Stimulated activated naive CD4-positive, alpha-beta T cell (primary cell): ENCODE measurements around the gene DNAJC11.
"Not testable (repeated sequence)": the region's sequence is repeated elsewhere in the genome, so short reads cannot be mapped to it uniquely, and the experiment has no call there.

Experiments
- DNase-seq, 6 experiments: peaks; one replicate each; lab custom pipeline; 2025; lab: John Stamatoyannopoulos, UW

Gene DNAJC11

DNA sequence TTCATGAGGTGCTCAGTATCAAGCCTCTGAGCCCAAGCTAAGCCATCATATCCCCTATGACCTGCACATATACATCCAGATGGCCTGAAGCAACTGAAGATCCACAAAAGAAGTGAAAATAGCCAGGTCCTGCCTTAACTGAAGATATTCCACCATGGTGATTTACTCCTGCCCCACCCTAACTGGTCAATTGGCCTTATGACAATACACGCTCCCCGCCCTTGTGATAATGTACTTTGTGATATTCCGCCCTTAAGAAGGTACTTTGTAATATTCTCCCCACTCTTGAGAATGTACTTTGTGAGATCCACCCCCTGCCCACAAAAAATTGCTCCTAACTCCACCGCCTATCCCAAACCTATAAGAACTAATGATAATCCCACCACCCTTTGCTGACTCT lies 1.7 kb downstream of the DNAJC11 start:
- DNase-seq, result not testable (repeated sequence)

DNA sequence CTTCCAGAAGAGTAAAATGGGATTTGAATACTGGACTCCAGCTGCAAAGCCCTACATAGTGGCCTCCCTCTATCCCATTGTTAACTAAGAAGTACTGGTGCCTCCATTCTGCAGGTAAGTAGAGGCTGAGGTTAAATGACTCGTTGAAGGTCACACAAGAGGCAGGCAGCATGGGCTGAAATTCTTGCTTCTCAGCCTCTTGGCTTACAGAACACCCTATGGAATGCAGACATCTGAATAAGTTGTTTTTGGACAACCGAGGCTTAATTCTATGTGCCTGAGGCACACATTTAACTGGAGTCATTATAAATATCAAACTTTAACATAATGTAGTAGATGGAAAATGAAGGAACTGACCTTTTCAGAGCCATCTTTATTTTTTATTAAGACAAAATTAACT lies 5.7 kb downstream of the DNAJC11 start:
- DNase-seq, result no peak

DNA sequence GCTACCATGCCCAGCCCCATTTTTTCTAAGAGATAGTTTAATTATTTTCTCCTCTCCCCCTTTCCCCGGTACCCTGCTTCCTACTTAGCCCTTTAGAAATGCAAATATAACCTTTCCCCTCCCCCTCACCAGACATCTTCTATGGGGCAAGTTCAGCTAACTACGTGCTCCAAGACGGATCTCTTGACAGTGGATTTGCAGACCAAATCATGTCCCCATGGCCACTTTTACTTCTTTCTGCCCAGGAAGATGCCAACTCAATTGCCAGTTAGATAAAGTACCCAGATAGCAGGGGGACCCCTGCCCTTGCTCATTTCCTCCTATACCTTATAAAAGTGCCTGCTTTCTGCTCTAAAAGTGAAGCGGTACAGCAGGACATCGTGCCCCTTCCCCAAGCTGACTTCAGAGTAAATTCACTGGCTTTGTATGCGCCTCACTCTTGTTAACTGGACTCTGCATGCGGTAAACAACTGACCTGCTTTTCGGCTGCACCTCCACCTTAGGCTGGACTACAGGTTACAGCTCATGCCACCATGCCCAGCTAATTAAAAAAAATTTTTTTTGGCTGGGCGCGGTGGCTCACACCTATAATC lies 7.4 kb downstream of the DNAJC11 start:
- DNase-seq, result no peak

DNA sequence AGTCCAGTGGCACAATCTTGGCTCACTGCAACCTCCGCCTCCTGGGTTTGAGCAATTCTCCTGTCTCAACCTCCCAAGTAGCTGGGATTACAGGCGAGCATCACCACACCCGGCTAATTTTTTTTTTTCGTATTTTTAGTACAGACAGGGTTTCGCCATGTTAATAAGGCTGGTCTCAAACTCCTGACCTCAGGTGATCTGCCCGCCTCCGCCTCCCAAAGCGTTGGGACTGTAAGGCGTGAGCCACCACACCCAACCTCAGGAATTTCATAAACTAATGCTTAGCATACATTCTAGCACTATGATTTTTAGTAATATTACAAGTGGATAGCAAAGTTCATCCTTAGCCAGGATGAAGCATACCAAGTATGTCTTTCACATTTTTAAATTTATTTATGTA lies 8.7 kb downstream of the DNAJC11 start:
- DNase-seq, result no peak

DNA sequence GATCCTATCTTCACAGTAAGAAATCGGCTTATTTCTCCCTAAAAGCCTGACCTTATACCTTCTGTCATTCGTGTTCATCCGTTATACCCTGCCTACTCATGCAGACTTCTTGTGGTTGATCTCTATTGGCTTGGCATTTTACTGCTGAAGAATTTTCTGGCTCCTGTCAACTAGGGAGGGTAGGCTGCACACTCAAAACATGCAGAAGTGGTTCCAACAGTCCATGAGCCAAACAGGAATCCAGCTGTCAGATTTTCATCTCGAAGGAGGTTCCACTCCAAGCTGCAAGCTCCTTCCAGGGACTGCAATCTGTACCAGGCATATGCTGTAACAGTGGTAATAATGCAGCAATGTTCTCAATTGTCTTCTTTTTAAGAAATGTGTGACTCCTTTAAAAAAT lies 10.1 kb downstream of the DNAJC11 start:
- DNase-seq, result no peak

DNA sequence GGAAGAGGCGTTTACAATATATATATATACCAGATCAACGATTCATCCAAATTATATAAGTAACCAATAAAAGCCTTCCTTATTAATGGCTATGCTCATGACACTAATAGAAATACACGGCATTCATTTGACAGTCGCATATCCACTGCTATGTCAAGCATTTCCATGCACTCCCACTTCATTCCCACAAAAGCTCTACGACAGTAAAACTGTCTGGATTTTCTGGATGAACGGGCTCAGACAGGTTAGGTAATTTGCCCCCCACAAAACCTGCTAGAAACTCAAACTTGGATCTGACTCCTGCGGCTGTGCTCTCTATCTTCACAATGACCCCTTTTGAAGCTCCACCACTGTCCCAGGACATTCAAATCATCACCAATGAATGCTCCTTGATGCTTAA lies 11.4 kb downstream of the DNAJC11 start:
- DNase-seq, result no peak

DNA sequence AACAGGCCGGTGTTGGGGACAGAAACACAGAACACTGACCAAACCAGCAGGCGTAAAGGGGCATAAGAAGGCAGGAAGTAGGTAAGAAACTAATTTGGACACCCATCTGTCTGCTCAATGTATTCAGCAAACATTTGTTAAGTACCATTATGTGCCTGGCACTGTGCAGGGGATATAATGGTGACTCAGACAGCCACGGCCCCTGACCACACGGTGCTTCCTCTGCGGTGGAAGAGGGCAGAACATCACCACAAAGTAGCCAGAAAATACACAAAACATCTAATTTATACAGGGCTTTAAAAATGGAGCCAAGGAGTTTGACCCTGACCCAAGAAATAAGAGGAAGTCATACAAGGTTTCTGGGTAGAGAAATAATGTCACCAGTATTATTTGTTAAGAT lies 12.9 kb downstream of the DNAJC11 start:
- DNase-seq, result no peak

DNA sequence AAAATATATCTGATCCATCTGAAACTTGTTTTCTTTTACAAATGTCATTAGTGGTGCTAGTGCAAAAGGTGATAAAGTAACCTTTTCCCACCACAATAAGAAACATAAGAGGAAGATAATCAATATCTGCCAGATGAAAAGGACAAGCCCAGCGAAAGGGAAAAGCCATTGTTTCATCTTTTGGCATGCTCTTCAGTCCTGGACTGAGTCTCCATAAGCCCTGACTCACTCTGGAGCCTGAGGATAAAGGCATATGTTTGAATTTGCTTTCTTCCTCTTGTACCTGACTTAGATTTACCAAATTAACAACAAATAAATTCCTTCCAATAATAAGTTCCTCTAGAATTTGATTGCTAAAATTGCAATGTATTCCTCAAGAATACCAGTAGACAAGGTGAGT lies 13.6 kb downstream of the DNAJC11 start:
- no peak for DNase-seq

DNA sequence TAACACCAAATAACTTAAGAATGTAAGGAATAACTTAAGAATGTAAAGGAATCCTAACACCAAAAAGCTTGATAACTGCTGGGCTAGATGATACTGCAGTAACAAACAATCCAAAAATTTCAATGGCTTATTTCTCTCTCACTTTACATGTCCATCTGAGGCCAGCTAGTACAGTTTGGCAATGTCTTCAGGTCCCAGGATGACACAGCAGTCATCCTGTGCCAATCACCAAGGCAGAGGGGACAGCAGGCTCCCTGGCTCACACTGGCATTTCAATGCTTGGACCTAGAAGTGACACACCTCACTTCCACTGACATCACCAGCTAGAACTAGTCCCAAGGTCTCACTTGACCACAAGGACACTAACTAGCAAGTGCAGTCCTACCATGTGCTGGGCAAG lies 15.3 kb downstream of the DNAJC11 start:
- DNase-seq, result no peak

DNA sequence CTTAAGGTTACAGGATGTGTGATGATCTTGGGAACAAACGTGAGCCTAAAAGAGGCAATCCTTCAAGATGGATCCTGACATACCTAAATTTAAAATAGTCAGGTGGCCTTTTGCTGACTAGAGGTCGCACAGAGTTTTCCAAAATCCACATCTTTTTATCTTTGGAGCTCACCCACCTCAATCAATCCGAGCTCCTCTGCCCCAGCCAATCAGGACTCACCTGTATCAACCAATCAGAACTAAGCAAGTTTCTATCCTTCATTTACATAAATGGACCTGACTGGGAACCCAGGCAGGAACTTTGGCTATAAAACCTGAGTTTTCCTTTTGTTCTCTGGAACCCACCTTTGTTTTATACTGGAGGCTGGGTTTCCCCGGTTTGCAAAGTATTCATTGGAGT lies 16.2 kb downstream of the DNAJC11 start:
- no peak for DNase-seq

DNA sequence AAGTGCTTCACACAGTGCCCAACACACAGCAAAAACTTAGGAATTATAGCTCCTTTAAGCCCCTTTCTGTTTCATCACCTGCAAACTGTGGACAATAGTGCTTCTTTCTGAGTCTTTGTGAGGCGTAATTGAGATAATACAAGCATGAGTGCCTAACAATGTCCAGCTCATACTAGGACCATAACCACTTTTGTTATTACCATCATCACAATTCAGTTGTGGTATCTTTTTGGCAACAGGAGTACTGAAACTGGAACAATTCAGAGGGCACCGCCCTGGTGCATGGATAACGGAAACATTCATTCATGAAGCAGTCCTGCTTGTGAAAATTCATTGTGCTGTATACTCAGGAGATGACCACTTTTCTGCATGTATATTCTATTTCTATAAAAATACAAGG lies 18.2 kb downstream of the DNAJC11 start:
- no peak for DNase-seq

DNA sequence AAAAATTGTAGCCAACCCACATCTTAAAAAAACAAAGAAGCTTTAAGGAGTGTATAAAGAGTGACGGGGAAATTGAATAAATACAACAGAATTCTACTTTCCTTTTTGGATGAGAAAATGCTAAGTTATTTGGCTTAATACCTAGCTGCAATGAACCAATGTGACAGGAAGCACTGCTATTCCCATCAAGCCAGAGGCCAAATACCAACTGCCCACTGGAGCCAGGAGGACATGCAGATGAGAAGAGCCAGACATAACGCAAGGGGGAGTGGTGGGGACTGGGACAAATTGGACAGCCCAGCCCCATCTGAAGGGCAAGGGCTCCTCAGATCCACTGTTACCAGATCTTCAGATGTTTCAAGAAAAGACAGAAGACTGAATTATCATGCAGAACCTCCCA lies 25.7 kb downstream of the DNAJC11 start:
- no peak for DNase-seq

DNA sequence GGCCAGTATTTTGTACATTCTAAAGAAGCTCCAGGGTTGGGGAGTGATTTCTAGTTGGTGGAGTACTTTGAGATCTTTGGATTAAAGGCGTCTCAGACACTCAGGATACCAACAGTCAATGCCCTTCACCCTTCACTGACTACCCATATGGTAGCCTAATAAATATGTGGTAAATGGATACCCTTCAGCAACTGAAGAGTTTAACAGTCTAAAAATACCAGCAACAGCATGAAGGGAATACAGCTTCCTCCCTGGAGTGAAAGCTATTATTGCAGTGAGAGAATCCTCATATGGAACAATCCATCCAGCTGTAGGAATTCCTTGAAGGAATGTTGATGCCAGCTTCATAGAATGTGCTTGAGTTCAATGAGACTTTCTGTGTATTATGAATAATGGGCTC lies 26.8 kb downstream of the DNAJC11 start:
- DNase-seq, result no peak

DNA sequence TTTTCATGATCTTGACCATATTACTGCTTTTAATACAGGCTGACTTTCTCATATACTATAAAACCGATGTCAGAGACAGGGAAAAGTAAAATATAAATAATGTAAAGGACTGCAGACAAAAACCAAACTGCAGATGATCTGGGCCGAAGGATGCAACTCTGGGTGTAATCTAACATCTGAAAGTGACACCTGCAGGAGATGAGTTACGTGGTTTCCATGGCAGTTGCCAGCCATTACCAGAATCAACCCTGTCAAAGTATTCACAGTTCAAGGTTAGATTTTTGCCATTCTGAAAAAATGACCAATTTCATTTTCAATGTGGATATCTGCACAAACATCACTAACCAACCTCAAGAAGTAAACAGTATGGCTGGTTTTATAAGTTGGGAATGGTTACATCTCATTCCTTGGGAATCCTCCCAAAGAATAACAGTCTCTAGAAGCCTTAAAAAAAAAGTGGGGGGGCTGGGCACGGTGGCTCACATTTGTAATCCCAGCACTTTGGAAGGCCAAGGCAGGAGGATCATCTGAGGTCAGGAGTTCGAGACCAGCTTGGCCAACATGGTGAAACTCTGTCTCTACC lies 27.7 kb downstream of the DNAJC11 start:
- no peak for DNase-seq

DNA sequence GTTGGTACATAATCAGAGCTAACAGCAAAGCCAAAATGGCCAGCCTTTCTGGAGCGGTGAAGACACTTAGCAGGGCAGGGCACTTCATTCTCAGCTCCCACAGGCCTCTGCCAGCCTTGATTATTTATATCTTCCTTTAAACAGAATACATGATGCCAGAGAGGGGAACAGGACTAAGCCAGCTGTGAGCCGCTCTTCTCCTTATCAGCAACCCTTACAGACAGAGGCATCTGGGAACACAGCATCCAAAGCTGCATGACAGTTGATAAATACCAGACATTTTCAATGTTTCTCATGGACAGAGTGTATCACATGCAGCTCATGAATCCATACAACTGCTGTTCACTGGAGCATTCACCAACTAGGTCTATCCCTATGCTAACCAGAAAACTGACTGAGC lies 29.1 kb downstream of the DNAJC11 start:
- DNase-seq, result no peak

DNA sequence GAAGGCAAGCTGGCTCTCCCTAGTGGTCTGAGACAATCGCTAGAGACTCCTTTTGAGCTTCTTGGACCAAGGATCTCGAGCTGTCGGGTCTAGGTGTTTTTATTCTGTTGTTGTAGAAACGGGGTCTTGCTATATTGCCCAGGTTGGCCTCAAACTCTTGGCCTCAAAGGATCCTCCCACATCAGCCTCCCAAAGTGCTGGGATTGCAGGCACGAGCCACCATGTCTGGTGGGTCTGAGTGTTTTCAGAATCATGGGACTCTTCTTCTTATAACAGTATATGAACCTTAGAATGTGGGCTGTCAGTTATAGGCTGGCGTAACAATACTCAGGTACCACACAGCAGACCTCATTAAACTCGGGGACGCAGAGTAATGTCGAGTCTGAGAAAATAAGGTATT lies 33.1 kb downstream of the DNAJC11 start:
- DNase-seq, result no peak

DNA sequence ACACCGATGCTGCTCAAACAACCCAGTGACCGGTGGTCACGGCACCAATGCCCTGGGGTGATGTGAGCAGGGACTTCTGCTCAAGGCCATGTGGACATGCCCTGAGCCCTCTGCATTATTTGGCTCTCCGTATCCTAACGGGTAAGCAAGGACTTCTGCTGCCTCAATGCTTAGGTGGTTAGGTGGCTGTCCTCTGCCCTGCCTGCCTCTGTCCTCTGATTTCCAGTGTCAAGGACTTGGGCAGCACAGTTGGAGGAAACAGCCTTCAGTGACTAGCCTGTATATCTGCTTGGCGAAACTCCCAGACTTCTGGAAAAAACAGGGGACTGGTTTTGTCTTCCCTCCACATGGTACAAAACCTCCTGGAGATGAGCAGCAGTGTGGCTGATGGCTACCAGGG lies 34.5 kb downstream of the DNAJC11 start:
- DNase-seq, result no peak

DNA sequence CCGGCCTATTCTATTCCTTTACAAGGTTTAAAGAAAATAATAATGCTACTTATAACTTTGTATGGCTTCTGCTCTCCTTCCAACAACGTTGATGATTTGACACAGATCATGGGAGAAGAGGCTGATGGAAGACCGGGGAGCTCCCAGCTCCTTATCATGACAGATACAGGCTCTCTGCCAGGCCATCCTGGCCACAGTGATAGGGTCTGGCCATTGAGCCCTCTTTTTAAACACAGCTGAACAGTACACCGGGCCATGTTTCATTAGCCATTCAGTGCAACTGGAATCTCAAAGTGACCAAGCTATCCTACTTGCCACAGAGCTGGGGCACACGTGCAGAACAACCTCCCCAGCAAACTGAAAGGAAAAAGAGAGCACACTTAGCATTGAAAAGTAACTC lies 34.9 kb downstream of the DNAJC11 start:
- DNase-seq, result no peak

DNA sequence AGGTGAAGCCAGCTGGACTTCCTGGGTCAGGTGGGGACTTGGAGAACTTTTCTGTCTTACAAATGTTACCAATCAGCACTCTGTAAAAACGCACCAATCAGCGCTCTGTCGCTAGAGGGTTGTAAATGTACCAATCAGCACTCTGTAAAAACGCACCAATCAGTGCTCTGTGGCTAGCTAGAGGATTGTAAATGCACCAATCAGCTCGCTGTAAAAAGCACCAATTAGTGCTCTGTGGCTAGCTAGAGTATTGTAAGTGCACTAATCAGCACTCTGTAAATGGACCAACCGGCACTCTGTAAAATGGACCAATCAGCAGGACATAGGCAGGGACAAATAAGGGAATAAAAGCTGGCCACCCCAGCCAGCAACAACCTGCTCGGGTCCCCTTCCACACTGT lies 39.1 kb downstream of the DNAJC11 start:
- not testable (repeated sequence) for DNase-seq

DNA sequence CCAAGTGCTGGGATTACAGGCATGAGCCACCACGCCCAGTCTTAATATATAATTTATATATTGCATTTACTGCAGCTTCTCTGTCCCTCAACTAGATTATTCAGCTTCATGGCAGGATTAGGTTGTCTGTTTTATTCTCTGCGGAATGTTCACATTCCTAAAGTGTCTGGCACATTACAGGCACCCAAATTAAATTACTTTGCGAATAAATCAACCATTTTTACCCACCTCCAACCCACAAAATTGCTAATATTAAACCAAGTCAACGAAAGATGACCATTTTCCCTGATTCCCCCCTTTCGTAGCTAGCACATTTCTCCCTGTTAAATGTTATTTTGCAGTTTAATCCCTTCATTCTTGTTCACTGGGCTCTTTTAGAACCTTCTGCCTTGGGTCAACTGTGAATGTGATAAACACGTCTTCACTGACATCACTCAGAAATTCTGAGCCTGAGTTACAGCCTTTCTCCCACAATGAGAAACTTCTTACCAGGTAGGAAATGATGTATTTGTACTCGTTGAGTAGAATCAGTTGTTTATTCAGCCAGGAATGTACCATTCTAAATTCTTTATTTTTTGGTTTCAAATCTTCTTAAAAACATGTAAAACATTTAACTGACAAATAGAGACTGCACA lies 41.1 kb downstream of the DNAJC11 start:
- DNase-seq, result no peak

DNA sequence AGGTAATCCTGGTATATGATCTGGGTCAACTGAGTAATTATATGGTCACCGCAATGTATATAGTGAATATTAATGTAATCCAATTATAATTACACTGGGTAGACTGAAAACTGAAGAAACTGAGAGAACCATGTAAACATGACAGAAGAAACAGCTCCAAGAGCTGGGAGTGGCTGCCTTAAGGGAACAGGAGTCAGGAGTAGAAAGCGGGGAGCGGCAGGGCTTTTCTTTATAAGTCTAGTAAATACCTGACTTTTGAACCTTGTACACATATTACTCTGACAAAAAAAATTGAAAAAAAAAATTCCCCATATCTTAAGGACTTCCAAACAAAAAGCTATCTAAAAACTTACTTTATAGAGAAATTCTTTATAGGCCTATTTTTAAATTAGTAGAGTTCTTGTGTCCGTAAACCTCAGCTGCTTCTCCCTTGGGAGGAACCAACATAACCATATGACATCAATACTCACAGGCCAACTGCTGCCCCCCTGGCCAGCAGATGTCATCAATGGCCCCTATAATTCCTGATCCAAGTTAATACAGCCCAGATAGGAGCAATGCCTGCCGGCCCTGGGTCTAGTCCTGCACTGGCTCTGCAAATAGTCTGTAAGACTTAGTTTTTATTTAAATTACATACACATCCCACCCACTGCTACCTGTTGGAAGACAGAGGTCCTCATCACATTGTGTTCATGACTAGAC lies 43.1 kb downstream of the DNAJC11 start:
- no peak for DNase-seq

DNA sequence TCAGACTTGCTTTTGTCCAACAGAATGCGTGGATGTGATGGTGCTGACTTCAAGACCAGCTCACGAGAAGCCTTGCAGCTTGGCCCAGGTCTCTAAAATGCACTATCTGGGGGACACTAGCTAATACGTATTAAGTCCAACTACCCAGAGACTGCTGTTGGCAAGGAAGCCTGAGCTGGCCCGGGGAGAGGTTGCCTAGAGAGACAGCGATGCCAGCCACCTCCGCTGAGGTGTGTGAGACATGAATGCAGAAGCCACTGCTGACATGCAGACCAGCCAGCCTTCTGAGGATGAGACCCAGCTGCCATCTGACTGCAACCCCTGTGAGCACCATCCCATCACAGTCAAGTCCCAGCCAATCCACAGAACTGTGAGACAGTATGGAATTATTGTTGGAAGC lies 44.5 kb downstream of the DNAJC11 start:
- no peak for DNase-seq
